H9 (cell line): ENCODE results near the gene ZBTB45. TPM values are rescaled to one million over a fixed set of nuclear protein-coding genes. Genes with fewer than 3 reads are reported as not detected.

Source experiments
- DNase-seq: peaks from one replicate; pipeline ENCODE4 v3.0.0-alpha.2; 2017
- H2AFZ ChIP-seq: one replicate; pipeline ENCODE4 v1.6.1; 2013; ENCODE audit warnings: mild to moderate bottlenecking, low read length, control low read depth, moderate library complexity
- H2AK5ac ChIP-seq: 2 replicates; pipeline ENCODE4 v1.6.1; 2013; ENCODE audit warnings: low read length, control low read depth, mixed read lengths; ENCODE audit not compliant: insufficient read length
- H2BK120ac ChIP-seq: one replicate; pipeline ENCODE4 v1.6.1; 2013; ENCODE audit warnings: low read depth, mild to moderate bottlenecking, low read length, control low read depth, inconsistent platforms; ENCODE audit not compliant: poor library complexity, severe bottlenecking
- H2BK12ac ChIP-seq: 2 replicates; pipeline ENCODE4 v1.6.1; 2013; ENCODE audit warnings: low read length, control low read depth, mixed read lengths, low read depth; ENCODE audit not compliant: insufficient read length
- H2BK15ac ChIP-seq: 2 replicates; pipeline ENCODE4 v1.6.1; 2013; ENCODE audit warnings: low read depth, low read length, control low read depth
- H2BK20ac ChIP-seq: one replicate; pipeline ENCODE4 v1.6.1; 2013; ENCODE audit warnings: low read depth, mild to moderate bottlenecking, low read length, control low read depth, inconsistent platforms; ENCODE audit not compliant: poor library complexity, severe bottlenecking
- H2BK5ac ChIP-seq: 2 replicates; pipeline ENCODE4 v1.6.1; 2013; ENCODE audit warnings: low read length, control low read depth, mixed read lengths; ENCODE audit not compliant: insufficient read length
- H3K14ac ChIP-seq: 2 replicates; pipeline ENCODE4 v1.6.1; 2013; ENCODE audit warnings: low read length, control low read depth; ENCODE audit not compliant: insufficient read depth
- H3K18ac ChIP-seq: 2 replicates; pipeline ENCODE4 v1.6.1; 2013; ENCODE audit warnings: low read depth, mild to moderate bottlenecking, mixed read lengths, low read length, control low read depth; ENCODE audit not compliant: insufficient read length
- H3K23ac ChIP-seq: 2 replicates; pipeline ENCODE4 v1.6.1; 2013; ENCODE audit warnings: low read length, control low read depth, mixed read lengths, low read depth; ENCODE audit not compliant: insufficient read length
- H3K23me2 ChIP-seq: 2 replicates; pipeline ENCODE4 v1.6.1; 2013; ENCODE audit warnings: low read depth, mild to moderate bottlenecking, mixed read lengths, low read length, control low read depth; ENCODE audit not compliant: insufficient read length, poor library complexity, severe bottlenecking
- H3K27ac ChIP-seq: 2 replicates; pipeline ENCODE4 v1.5.1; 2013; ENCODE audit warnings: low read length, control low read depth, mixed read lengths, low read depth; ENCODE audit not compliant: insufficient read length
- H3K27me3 ChIP-seq: 2 replicates; pipeline ENCODE4 v1.6.1; 2013; ENCODE audit warnings: low read length, control low read depth, inconsistent platforms; ENCODE audit not compliant: insufficient read depth
- H3K4ac ChIP-seq: 2 replicates; pipeline ENCODE4 v1.6.1; 2013; ENCODE audit warnings: low read depth, mild to moderate bottlenecking, control low read depth, inconsistent platforms, low read length, moderate library complexity
- H3K4me1 ChIP-seq: 2 replicates; pipeline ENCODE4 v1.6.1; 2013; ENCODE audit warnings: low read length, control low read depth, inconsistent platforms; ENCODE audit not compliant: insufficient read depth
- H3K4me2 ChIP-seq: 2 replicates; pipeline ENCODE4 v1.6.1; 2013; ENCODE audit warnings: low read length, control low read depth, mixed read lengths; ENCODE audit not compliant: insufficient read length, insufficient read depth
- H3K56ac ChIP-seq: 2 replicates; pipeline ENCODE4 v1.6.1; 2013; ENCODE audit warnings: low read depth, mild to moderate bottlenecking, mixed read lengths, low read length, control low read depth; ENCODE audit not compliant: insufficient read length
- H3K79me1 ChIP-seq: 2 replicates; pipeline ENCODE4 v1.6.1; 2013; ENCODE audit warnings: low read depth, mild to moderate bottlenecking, moderate library complexity, low read length, control low read depth, inconsistent platforms; ENCODE audit not compliant: insufficient read depth, poor library complexity, severe bottlenecking
- H3K79me2 ChIP-seq: 2 replicates; pipeline ENCODE4 v1.6.1; 2013; ENCODE audit warnings: low read length, control low read depth, inconsistent platforms; ENCODE audit not compliant: insufficient read depth
- H3K9ac ChIP-seq: 2 replicates; pipeline ENCODE4 v1.6.1; 2013; ENCODE audit warnings: low read length, control low read depth, mixed read lengths; ENCODE audit not compliant: insufficient read length; ENCODE audit errors: extremely low read depth
- H3K9me3 ChIP-seq: one replicate; pipeline ENCODE4 v1.6.1; 2013; ENCODE audit warnings: low read depth, low read length, inconsistent platforms; ENCODE audit not compliant: control insufficient read depth
- H3T11ph ChIP-seq: one replicate; pipeline ENCODE4 v1.6.1; 2013; ENCODE audit warnings: mild to moderate bottlenecking, low read length, control low read depth, inconsistent platforms
- H4K20me1 ChIP-seq: one replicate; pipeline ENCODE4 v1.6.1; 2013; ENCODE audit not compliant: control insufficient read depth, insufficient read length, insufficient read depth
- H4K5ac ChIP-seq: 2 replicates; pipeline ENCODE4 v1.6.1; 2013; ENCODE audit warnings: low read depth, mild to moderate bottlenecking, mixed read lengths, low read length, control low read depth; ENCODE audit not compliant: insufficient read length
- H4K8ac ChIP-seq: replicated peaks from 2 replicates; pipeline ENCODE4 v1.6.1; 2013; ENCODE audit warnings: low read length, control low read depth, mixed read lengths, low read depth; ENCODE audit not compliant: insufficient read length
- H4K91ac ChIP-seq: 2 replicates; pipeline ENCODE4 v1.6.1; 2013; ENCODE audit warnings: low read depth, mild to moderate bottlenecking, moderate library complexity, mixed read lengths, low read length, control low read depth; ENCODE audit not compliant: insufficient read length
- H3K27ac Mint-ChIP-seq, 3 experiments: 2 replicates in 2 of 3; 3 replicates in 1 of 3; pipeline ENCODE4 v1.8.0; 2020 to 2021; ENCODE audit warnings: mixed read lengths in 3 of 3, mild to moderate bottlenecking in 1 of 3, moderate library complexity in 1 of 3
- H3K27me3 Mint-ChIP-seq: 2 replicates; pipeline ENCODE4 v1.8.0; 2021; ENCODE audit warnings: low read depth, mild to moderate bottlenecking, moderate library complexity, mixed read lengths
- H3K36me3 Mint-ChIP-seq, 3 experiments: 2 replicates in 2 of 3; 3 replicates in 1 of 3; pipeline ENCODE4 v1.8.0; 2020 to 2021; ENCODE audit warnings: low read depth in 3 of 3, mixed read lengths in 3 of 3; ENCODE audit not compliant: insufficient read depth in 1 of 3
- H3K4me1 Mint-ChIP-seq, 2 experiments: 2 replicates each; pipeline ENCODE4 v1.8.0; 2020; ENCODE audit warnings: mixed read lengths in 2 of 2
- H3K4me3 Mint-ChIP-seq, 2 experiments: 2 replicates in 1 of 2; 3 replicates in 1 of 2; pipeline ENCODE4 v1.8.0; 2020 to 2021; ENCODE audit warnings: mild to moderate bottlenecking in 2 of 2, mixed read lengths in 2 of 2, moderate library complexity in 1 of 2
- H3K9me3 Mint-ChIP-seq, 2 experiments: 2 replicates in 1 of 2; 3 replicates in 1 of 2; pipeline ENCODE4 v1.8.0; 2020; ENCODE audit warnings: mild to moderate bottlenecking in 2 of 2, mixed read lengths in 2 of 2, moderate library complexity in 1 of 2
- CTCF ChIP-seq: fragments of 200-600 bp; sonication (generic); conservative IDR thresholded peaks from 3 replicates; pipeline ENCODE4 v1.8.0; 2021; ENCODE audit warnings: antibody characterized with exemption, mild to moderate bottlenecking
- WGBS: extraction: QIAGEN DNeasy Blood & Tissue Kit; methylation state at CpG from one replicate; pipeline ENCODE4 v1.1.7; 2013; ENCODE audit warnings: missing lambda C conversion rate, low lambda C conversion rate, mixed read lengths; ENCODE audit not compliant: insufficient read length; ENCODE audit errors: extremely low coverage; 5-methylcytosine and 5-hydroxymethylcytosine counted together
- total RNA-seq: library from RNA; stranded (reverse); gene quantifications from 2 replicates; pipeline ENCODE4 v1.2.1, GENCODE V29; 2021

Gene ZBTB45
- total RNA-seq, 1 experiment from 2014 or later = 18.7 TPM

DNA sequence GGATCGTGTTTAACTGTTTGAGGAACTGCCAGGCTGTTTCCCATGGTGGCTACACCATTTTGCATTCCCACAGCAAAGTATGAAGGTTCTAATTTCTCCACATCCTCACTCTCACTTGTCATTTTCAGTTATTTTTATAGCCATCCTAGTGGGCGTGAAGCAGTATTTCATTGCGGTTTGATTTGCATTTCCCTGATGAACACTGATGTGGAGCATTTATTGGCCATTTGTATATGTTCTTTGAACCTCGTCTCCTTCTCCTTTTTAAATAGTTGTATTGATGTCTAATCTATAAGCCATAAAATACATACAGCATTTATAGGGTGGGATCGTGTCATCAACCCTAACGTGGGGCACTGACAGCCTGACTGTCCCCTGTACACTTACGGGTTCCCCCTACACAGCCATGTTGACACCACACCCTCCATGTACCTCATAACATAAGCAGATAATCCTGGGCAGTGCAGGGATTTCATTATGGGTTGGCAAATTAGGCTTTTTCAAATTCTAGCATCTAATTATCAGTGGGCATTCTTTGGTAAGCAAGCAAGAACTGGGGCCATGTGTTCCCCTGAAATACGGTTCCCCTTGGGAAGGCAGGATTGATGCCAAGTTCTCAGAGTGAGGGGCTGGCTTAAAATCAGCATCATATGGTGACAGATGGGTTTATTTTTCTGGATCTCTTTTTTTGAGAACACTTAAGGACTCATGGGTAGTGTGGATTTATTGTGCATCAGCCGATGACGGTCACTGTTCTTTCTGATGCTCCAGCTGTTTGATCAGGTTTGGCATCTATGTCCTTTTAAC is 11.6 kb upstream of the ZBTB45 start:
- Histone ChIP-seq H2BK20ac (no peak overlapping the region), H3K23me2 (no peaks in the 10 kb centered on the region), H3K4ac (no peak overlapping the region), H2BK120ac (no peak overlapping the region), H2BK15ac (no peak overlapping the region), H4K5ac (no peak overlapping the region), H2BK5ac (no peak overlapping the region), H3K56ac (no peak overlapping the region), H3K9me3 (no peaks in the 10 kb centered on the region), H2AFZ (no peak overlapping the region), H3K79me2 (no peaks in the 10 kb centered on the region), H3K14ac (no peak overlapping the region), H4K91ac (no peak overlapping the region), H3K4me2 (no peak overlapping the region), H2AK5ac (no peak overlapping the region), H3K9ac (no peak overlapping the region), H3K27ac (no peak overlapping the region), H4K8ac (no peak overlapping the region), H3K79me1 (no peaks in the 10 kb centered on the region), H4K20me1 (no peaks in the 10 kb centered on the region), H2BK12ac (no peak overlapping the region), H3T11ph (no peak overlapping the region), H3K27me3 (no peaks in the 10 kb centered on the region), H3K23ac (no peak overlapping the region), H3K4me1 (no peaks in the 10 kb centered on the region), H3K18ac (no peak overlapping the region)
- no peak for DNase-seq
- Mint-ChIP-seq H3K27ac (no peak overlapping the region), H3K27me3 (peaks cover 34% of the 10 kb centered on the region), H3K36me3 (no peaks in the 10 kb centered on the region), H3K4me3 (no peak overlapping the region; a peak in 1 of 5 replicates), H3K4me1 (no peaks in the 10 kb centered on the region; a peak in 1 of 4 replicates), H3K9me3 (no peaks in the 10 kb centered on the region)
- WGBS = no CpG with 5 or more reads among the region's 10 CpGs
- TF ChIP-seq CTCF = no peak
